GM12878 (cell line): ENCODE results near the gene BHLHE23. TPM values are rescaled to one million over a fixed set of nuclear protein-coding genes. Genes with fewer than 3 reads are reported as not detected.

ENCODE experiments used
- ATAC-seq: fragments of 200-7000 bp; cut with Tn5 transposase; 3 replicates; pipeline ENCODE4 v1.9.1; 2020; ENCODE audit warnings: mild to moderate bottlenecking, moderate library complexity
- BruUV-seq: library from RNA; stranded (reverse); fragments of 400-500 nt; replicated peaks from 2 replicates; lab custom pipeline; 2021; lab: Mats Ljungman, UMichigan
- CTCF ChIA-PET: fragments of 300-600 bp; sonication (Branson Sonifier 250); formaldehyde crosslinking; extraction: SDS; loops from one replicate; lab custom pipeline; 2021; ENCODE audit warnings: inconsistent platforms; lab: Yijun Ruan, JAX
- POLR2A ChIA-PET: fragments of 350-600 bp; formaldehyde crosslinking; extraction: SDS; loops from one replicate; lab custom pipeline; 2021; ENCODE audit warnings: inconsistent platforms; lab: Charles Lee
- RAD21 ChIA-PET: fragments of 300-600 bp; sonication (Branson Sonifier 250); formaldehyde crosslinking; loops from one replicate; lab custom pipeline; 2023; ENCODE audit warnings: antibody characterized with exemption; ENCODE audit not compliant: unreplicated experiment; lab: Charles Lee
- SMC1A ChIA-PET: fragments of 300-600 bp; sonication (Branson Sonifier 250); formaldehyde crosslinking; loops from one replicate; lab custom pipeline; 2023; ENCODE audit not compliant: unreplicated experiment, uncharacterized antibody; lab: Charles Lee
- DNase-seq: peaks from one replicate; pipeline ENCODE4 v3.0.0-alpha.2; 2011; ENCODE audit warnings: low read depth, low spot score
- FAIRE-seq: peaks from 3 replicates; lab custom pipeline; 2011; peaks lifted over from hg19 to GRCh38; lab: Jason Lieb, UNC
- H2AFZ ChIP-seq: 2 replicates; pipeline ENCODE4 v1.6.0; 2011; ENCODE audit warnings: low read depth, low read length, control low read depth; ENCODE audit not compliant: control insufficient read depth
- H3K27ac ChIP-seq: 2 replicates; pipeline ENCODE4 v1.5.1; 2011; ENCODE audit warnings: control low read depth; ENCODE audit not compliant: control insufficient read depth, insufficient read depth
- H3K27me3 ChIP-seq, 2 experiments: replicated peaks in 1 of 2; 2 replicates each; pipeline versions ENCODE4 v1.6.0 to v1.6.1; 2011; ENCODE audit warnings: low read length in 1 of 2; ENCODE audit not compliant: control insufficient read depth in 2 of 2, insufficient read depth in 2 of 2
- H3K36me3 ChIP-seq, 2 experiments: 2 replicates each; pipeline ENCODE4 v1.5.1; 2011; ENCODE audit warnings: low read length in 1 of 2; ENCODE audit not compliant: control insufficient read depth in 2 of 2, insufficient read depth in 2 of 2
- H3K4me1 ChIP-seq: 2 replicates; pipeline ENCODE4 v1.6.1; 2011; ENCODE audit warnings: mild to moderate bottlenecking, low read length, moderate library complexity, mixed read lengths; ENCODE audit not compliant: control insufficient read depth, insufficient read depth
- H3K4me2 ChIP-seq: 2 replicates; pipeline ENCODE4 v1.6.0; 2011; ENCODE audit warnings: control low read depth; ENCODE audit not compliant: control insufficient read depth, insufficient read depth
- H3K4me3 ChIP-seq: fragments of 200-600 bp; sonication (generic); 2 replicates; pipeline ENCODE4 v1.5.1; 2016
- H3K79me2 ChIP-seq: 2 replicates; pipeline ENCODE4 v1.6.0; 2011; ENCODE audit warnings: low read length; ENCODE audit not compliant: control insufficient read depth, insufficient read depth
- H3K9ac ChIP-seq: 2 replicates; pipeline ENCODE4 v1.8.0; 2011; ENCODE audit warnings: low read length, control low read depth, mixed read lengths; ENCODE audit not compliant: control insufficient read depth, insufficient read depth
- H3K9me3 ChIP-seq: replicated peaks from 3 replicates; pipeline ENCODE4 v1.5.1; 2011; ENCODE audit warnings: mild to moderate bottlenecking, low read length; ENCODE audit not compliant: control insufficient read depth, insufficient read depth
- H4K20me1 ChIP-seq: 2 replicates; pipeline ENCODE4 v1.6.0; 2011; ENCODE audit not compliant: control insufficient read depth, insufficient read depth
- BRCA1 ChIP-seq: IDR thresholded peaks from 2 replicates; pipeline ENCODE4 v1.6.1; 2011; ENCODE audit warnings: low read depth, low read length, improper control_type of control experiment
- CBFB ChIP-seq: IDR thresholded peaks from 2 replicates; pipeline ENCODE4 v1.6.1; 2016; ENCODE audit warnings: antibody characterized with exemption, low read depth
- HDAC2 ChIP-seq: fragments of 200-600 bp; sonication (generic); IDR thresholded peaks from 2 replicates; pipeline ENCODE4 v1.6.1; 2017
- MTA3 ChIP-seq: IDR thresholded peaks from 2 replicates; pipeline ENCODE4 v1.6.1; 2012; ENCODE audit warnings: low read length, inconsistent platforms, borderline replicate concordance
- ZNF274 ChIP-seq: IDR thresholded peaks from one replicate; pipeline ENCODE4 v1.8.0; 2011; ENCODE audit not compliant: insufficient read length, insufficient read depth
- ZSCAN29 ChIP-seq: fragments of 450-650 bp; IDR thresholded peaks from 2 replicates; pipeline ENCODE4 v1.6.1; 2017; ENCODE audit warnings: mild to moderate bottlenecking, moderate library complexity
- WGBS: methylation state at CpG from one replicate; pipeline ENCODE4 v1.1.6; 2016; ENCODE audit warnings: low lambda C conversion rate; ENCODE audit not compliant: insufficient replicate concordance, insufficient coverage; ENCODE audit errors: missing lambda C conversion rate; 5-methylcytosine and 5-hydroxymethylcytosine counted together
- in situ Hi-C: fragments of 300-500 bp; cut with MboI; formaldehyde crosslinking; loops from 9 replicates; pipeline ENCODE4 v1.14.3; 2018; ENCODE audit warnings: mixed read lengths
- intact Hi-C: fragments of 100-400 bp; cut with micrococcal nuclease; formaldehyde crosslinking; loops from one replicate; pipeline ENCODE4 v1.14.2; 2022; ENCODE audit not compliant: unreplicated experiment
- polyA plus RNA-seq, 11 experiments: library from polyadenylated mRNA; depleted of rRNA in 4 of 11; unstranded in 6 of 11; stranded (reverse) in 5 of 11; fragments of >200 nt; fragmentation: Nextera tagmentation in 4 of 11; fragmentation: Illumina TruSeq in 1 of 11; extraction: Ambion mirVana in 4 of 11; extraction: Trizol in 1 of 11; gene quantifications; 1 replicate in 1 of 11; 2 replicates in 10 of 11; pipeline versions ENCODE4 v1.2.1 to v1.2.3, GENCODE V29; 2011 to 2016; ENCODE audit warnings: inconsistent platforms in 2 of 11, missing spikeins in 2 of 11, low read depth in 1 of 11
- total RNA-seq, 4 experiments: library from RNA; depleted of rRNA in 3 of 4; stranded (reverse); fragments of >200 nt in 3 of 4; fragmentation: Illumina TruSeq in 1 of 4; extraction: Trizol in 1 of 4; gene quantifications; 2 replicates each; pipeline versions ENCODE4 v1.2.1 to v1.2.3, GENCODE V29; 2013 to 2021

BHLHE23 gene
- total and polyA plus RNA-seq, 10 of the 15 experiments (the other 5 are each of a cell fraction or from before 2014, with no cell fraction given) = 0.28 to 0.33 TPM; not detected in 8

DNA sequence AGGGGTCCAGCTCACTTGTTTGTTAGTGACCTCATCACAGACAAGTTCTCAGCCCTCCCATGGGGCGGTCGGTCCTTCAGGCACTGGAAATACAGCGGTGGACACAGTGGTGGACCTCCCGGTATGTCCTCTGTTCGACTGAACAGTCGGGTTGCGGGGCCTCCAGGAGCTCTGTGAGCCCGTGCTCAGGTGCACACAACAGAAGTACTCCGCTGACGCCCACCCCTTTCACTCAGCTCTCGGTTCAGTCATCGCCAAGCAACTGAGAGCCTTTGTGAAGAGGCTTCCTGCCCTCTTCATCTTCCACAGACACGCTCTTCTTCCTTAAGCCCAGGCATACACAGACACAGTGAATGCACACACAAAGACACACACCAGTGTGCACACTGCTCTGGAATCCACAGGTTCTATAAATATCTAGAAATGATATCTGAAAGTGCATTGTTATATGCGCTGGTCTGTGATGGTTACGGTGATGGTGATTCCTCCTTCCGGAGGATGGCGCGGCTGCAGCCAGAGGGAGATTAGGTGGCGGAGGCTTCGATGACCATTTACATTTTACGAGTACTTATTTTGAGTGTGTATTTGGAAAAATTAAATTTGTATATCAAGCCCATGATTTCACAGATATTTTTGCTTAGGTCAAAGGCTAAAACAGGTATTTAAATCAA is 46.8 kb upstream of the BHLHE23 start:
- no peaks in the 10 kb centered on the region for H3K4me1 ChIP-seq
- intact Hi-C loops = no loop called here
- no TSS peak for BruUV-seq
- no peak overlapping the region for H3K4me3 ChIP-seq
- no peak for TF ChIP-seq CBFB
- TF ChIP-seq HDAC2 = no peak
- TF ChIP-seq ZNF274 = no peak
- TF ChIP-seq BRCA1 = no peak
- no peak for TF ChIP-seq MTA3
- TF ChIP-seq ZSCAN29 = no peak
- TF ChIP-seq, all 136 proteins: peak for 0
- in situ Hi-C loops = no loop called here
- POLR2A ChIA-PET = no interaction called here
- no peaks in the 10 kb centered on the region for H3K27me3 ChIP-seq
- ATAC-seq = no peak
- RAD21 ChIA-PET = interaction anchor here (1.1 kb wide), 1 partner anchor 43 kb away, joined by 4 read pairs; no protein-coding TSS in a partner anchor
- no peaks in the 10 kb centered on the region for H3K36me3 ChIP-seq
- DNase-seq = no peak
- no peak overlapping the region for H2AFZ ChIP-seq
- WGBS = 69% methylated on average over 20 of the region's 21 CpGs
- CTCF ChIA-PET = interaction anchor here (0.8 to 3.1 kb wide), 5 partner anchors 8 to 126 kb away, joined by 4 to 11 read pairs (median 5); no protein-coding TSS in a partner anchor
- H3K27ac ChIP-seq = no peak overlapping the region
- H3K9ac ChIP-seq = no peak overlapping the region
- H3K9me3 ChIP-seq = no peaks in the 10 kb centered on the region; the same call in 2 of the 3 replicates
- no peak for FAIRE-seq
- no peaks in the 10 kb centered on the region for H3K79me2 ChIP-seq
- SMC1A ChIA-PET = interaction anchor here (1.1 to 3.1 kb wide), 4 partner anchors 8 to 44 kb away, joined by 3 to 17 read pairs (median 4); no protein-coding TSS in a partner anchor
- no peak overlapping the region for H3K4me2 ChIP-seq
- H4K20me1 ChIP-seq = no peaks in the 10 kb centered on the region
